ENCODE measurements around the gene PACRG.
"Not testable (repeated sequence)": the region's sequence is repeated elsewhere in the genome, so short reads cannot be mapped to it uniquely, and the experiment has no call there.

Gene PACRG

GRCh38 chr6:162942866-162943265 is 215.1 kb downstream of the PACRG start:
- DNase-seq (ENCODE audit: low spot score): no peak

DNA sequence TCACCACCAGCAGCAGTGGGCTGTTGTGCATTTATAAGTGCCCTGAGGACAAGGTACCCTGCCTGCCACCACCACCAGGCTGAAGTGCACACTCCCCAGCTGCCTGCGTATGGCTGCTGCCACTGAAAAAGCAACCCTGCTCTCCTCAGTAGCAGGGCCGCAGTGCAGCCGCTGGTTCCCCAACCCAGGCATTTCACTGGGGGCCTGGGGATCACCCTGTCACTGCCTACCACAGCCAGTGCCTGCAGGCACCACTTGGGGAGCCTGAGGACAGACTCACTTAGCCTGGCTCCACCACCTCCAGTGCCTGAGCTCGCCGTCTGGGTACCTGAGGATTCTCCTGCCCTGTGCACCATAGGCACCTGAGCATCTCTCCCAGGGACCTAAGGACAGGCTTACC is 215.6 kb downstream of the PACRG start:
- no peak for DNase-seq (ENCODE audit: low spot score)

- peak; percentile 23 for DNase-seq (ENCODE audit: low spot score)
Measured at GRCh38 chr6:162951164-162951743, 223.5 kb downstream of the PACRG start.

DNA sequence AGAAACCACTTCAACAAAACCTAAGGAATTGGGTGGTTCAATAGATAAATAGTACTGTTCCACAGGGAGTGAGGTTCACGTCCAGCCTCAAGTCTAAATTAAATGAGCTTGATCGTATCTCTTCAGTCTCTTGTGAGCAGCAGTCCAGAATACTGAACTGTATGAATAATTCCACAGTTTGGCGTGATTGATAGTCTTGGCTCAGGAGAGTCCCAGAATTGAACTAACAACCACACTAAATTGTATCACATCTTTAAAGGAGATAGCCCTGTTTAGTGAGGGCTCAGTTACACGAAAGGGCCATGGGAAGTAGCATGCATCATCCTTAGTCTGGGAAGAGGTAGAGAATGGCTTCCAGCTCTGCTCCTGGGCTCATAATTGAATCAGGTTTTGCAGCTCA is 224.6 kb downstream of the PACRG start:
- no peak for DNase-seq (ENCODE audit: low spot score)

DNA sequence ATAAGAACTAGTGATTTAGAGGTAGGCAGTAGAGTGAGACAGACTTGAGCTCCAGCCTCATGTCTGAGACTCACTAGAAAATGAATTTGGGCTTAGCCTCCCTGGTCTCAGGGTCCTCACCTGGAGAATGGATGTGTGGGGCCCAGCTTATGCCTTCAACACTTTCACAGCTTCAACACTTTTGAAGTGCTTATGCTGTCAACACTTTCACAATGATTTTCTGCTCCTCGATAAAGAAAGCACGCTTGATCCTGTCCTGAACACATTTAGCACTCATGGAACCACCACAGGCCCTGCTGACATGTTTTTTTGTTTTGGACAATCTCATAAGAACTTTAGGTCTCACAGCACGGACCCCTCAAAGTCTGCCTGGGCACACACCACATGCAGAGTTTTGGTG is 229.3 kb downstream of the PACRG start:
- no peak for DNase-seq (ENCODE audit: low spot score)

DNA sequence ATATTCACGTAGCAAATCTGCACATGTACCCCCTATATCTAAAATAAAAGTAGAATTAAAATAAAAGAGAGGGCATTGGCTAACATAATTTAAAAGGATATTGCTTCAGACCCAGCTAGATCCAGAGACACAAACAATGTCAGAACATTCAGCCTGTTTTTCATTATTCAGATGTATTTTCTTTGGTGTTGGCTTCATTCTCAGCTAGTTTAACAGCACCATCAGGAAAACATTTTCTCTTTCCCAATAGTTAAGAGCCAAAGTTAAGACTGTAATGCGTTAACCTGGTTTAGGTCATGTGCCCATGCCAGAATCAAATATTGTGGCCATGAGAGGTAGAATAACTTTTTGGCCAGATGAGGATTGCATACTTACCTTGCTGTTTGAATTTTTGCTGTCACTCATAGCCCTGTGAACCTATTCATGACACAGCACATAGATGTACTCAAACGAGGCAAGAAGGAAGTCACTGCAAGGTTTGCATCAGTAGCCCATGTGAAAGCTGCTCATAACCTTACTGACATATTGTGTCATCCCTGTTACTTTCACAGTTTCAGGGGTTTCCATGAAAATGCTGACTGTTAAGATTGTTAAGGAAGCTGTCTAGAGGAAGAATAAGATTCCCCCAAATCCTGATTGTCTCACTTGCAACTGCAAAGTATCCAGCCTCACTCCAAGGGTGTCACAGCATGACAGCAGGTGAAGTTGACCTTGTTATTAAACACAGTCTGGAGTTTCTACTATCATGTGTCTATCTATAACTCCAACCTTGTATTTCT is 233.1 kb downstream of the PACRG start:
- no peak for DNase-seq (ENCODE audit: low spot score)

DNA sequence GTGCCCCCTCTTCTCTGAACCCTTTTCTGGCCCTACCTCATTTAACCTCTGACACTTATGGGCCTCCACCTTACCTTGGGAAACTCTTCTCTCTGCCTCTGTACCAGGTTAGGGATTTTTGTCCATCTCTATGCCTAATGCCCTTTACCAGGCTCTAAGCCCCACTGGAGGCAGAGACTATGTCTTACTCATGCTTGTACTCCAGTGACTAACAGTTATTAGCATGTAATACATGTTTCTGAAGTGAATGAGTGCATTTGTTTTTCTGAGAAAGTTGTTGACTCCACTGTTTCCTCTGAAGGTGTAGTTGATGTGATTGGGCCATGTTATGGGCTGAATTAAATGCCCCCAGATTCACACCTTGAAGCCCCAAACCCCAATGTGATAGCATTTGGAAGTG is 234.3 kb downstream of the PACRG start:
- DNase-seq (ENCODE audit: low spot score): no peak

DNA sequence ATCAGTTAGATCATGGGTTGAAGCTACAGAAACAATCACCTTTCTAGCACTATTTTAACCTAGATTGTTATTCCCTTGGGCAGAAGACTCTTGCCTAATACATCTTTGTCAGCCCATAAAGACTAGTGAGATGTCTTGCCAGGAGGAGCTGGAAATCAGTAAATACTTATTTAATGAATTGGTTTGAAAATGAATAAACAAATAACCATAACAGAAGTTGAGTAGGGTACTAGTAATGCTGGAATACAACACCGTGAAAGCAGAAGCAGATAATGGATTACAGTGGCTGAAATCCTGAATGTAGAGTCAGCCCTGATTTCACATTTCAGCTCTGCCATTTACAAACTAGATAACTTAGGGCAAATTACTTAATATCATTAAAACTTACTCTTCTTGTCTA is 236.1 kb downstream of the PACRG start:
- DNase-seq (ENCODE audit: low spot score): no peak

DNA sequence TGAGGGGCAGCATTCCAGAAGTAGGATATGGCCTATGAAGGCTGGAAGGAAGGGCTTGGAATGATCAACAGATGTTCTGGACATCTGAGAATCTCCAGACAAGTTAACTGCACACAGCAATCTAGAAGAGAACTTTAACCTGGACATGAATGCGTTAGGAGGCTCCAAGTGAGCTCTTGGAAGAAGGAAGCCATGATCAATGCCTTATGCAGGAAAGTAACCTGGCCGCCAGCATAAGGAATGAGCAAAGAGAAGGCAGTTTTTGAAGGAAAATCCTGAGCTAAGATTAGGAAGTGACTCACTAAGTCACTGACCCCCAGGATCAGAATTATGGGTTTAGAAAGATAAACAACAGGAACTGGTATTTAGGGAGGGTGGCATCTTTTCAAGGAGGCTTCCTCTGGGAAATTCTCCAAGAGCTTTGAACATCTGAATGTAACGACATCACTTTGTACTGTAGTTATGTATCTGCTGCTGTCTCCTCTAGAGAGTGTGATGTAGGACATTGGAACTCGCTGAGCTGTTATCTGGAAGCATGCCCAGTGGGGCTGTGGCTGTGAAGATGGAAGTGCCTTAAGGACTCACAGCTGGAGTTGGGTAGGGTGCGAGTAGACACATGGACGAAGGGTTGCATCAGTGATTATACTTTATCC is 236.8 kb downstream of the PACRG start:
- no peak for DNase-seq (ENCODE audit: low spot score)

- no peak for DNase-seq (ENCODE audit: low spot score)
Measured at GRCh38 chr6:162965366-162965765, 237.6 kb downstream of the PACRG start.

GRCh38 chr6:162970246-162970645 is 242.5 kb downstream of the PACRG start:
- DNase-seq (ENCODE audit: low spot score): no peak

DNA sequence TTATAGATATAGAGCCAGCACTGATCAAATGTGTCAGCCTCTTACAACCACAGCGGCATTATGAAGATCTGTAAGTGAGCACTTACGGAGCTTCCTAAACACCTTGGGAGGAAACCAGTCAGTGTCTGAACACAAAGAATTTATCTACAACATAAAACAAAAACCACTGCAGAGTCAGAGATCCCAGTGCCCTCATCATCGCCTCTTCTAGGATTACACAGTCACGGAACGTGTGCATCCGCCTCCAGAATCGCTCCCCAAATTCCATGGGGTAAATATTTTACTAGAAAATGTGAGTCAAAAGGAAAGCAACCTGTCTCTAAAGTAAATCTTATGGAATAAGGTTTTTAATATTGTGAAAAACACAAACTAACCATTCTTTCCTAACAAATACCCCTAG is 243.6 kb downstream of the PACRG start:
- DNase-seq (ENCODE audit: low spot score): no peak

GRCh38 chr6:162973151-162973872 is 245.5 kb downstream of the PACRG start:
- no peak for DNase-seq (ENCODE audit: low spot score)

DNA sequence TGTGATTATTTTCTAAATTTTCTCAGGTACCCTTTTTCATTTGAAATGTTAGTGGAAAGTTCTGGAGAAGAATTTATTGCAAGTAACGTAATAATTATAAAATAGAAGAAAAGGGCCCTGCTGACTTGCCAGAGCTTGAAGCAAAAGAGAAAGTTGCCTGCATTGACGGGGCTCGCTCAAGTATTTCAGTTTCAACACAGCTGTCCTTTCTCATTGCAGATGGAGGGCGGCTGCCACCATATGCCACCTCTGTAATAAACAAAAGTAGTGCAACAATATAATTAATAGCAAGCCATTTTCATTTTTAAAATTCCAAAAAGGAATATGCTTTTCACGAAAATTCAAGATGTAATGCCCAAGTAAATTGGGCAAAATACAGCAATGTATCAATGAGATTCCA is 246.2 kb downstream of the PACRG start:
- DNase-seq (ENCODE audit: low spot score): no peak

GRCh38 chr6:162974685-162975084 is 246.9 kb downstream of the PACRG start:
- no peak for DNase-seq (ENCODE audit: low spot score)

DNA sequence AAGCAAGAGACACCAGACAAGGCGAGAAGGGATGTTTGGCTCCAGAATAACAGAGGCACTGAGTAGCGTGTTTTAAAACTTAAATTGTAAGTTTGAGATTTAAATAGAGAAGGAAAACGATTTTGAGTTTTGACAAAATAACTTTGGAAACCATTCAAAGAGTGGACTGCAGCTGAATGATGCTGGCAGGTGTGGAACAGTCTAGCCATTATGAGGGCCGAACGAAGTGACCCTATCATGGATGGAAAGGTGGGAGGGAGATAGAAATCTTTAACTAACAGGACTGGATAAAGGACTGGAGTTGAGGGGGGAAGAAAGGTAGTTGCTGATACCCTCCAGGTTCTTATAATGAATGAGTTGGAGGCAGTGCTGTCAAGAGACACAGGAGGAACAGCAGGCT is 248.4 kb downstream of the PACRG start:
- no peak for DNase-seq (ENCODE audit: low spot score)

DNA sequence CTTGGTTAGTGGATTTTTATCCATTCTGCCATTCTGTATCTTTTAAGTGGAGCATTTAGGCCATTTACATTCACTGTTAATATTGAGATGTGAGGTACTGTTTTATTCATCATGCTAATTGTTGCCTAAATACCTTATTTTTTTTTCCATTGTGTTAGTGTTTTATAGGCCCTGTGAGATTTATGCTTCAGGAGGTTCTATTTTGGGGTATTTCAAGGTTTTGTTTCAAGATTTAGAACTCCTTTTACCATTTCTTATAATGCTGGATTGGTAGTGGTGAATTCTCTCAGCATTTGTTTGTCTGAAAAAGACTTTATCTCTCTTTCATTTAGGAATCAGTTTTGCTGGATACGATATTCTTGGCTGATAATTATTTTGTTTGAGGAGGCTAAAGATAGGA is 255.5 kb downstream of the PACRG start:
- not testable (repeated sequence) for DNase-seq (ENCODE audit: low spot score)

- no peak for DNase-seq (ENCODE audit: low spot score)
Measured at GRCh38 chr6:162998777-162999176, 271.0 kb downstream of the PACRG start.

DNA sequence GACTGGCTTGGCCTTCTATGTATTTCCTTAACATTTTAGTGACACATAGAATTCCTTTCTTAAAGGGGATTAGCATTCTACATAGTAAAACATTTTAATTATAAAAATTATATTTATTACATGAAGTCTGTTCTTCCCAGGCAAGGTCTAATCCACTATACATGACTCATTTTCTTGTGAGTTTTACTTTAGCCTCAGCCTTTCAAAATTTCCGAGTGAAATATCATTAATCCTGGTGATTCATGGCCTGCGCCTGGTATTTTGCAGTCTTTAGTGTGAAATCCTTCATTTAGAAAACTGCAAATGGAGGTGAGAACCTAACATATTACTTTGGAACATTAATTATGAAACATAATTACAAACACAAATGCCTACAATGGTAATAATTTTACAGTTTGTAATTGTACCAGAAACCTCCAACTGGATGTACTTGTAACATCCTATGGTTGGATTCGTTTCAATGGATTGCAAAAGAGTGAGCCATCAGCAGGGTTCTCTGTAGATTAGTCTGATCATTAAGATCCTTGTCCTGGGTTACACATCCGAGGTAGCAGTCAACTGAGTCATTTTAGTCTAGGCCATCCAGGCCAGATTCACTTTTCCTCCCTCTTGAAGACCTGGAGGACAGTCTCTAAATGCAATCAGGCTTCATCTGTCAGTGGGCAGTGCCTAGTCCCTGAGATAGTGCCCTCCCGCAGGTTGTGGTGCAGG is 272.0 kb downstream of the PACRG start:
- no peak for DNase-seq (ENCODE audit: low spot score)

DNA sequence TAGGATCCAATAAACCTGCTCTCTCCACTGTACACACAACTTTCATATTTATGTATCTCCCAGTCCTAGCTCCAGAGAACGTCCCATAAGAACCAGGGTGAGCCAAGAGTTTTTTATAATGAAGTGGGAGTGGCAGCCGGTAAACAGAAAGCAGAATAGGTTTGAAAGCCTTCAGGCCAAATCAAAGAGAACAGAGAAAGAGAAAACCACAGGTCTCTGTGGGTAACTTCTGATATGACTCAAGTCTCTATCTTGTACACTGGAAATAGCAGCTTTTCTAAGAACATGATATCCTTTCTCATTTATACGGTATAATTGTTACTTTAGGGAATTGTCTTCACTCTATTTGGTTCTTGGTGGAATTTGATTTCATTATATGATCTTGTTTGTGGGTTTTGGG is 273.6 kb downstream of the PACRG start:
- no peak for DNase-seq (ENCODE audit: low spot score)

DNA sequence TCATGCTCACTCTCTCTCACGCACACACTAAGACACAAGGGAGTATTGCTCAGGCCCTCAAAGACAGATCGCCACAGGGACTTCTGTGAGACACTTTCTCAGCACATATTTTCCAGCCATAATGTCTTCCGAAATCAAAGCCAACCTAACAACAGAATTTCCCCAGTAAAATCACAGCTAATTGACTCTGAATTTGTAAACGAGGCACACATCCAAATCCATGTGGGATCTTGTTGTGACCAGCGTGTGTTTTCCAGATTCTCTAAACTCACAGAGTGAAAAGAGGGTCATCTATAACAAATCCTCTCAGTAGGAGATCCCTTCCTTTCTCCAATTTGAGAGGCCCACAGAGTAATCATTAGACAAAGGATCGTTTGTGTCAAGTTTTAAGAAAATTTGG is 280.4 kb downstream of the PACRG start:
- DNase-seq (ENCODE audit: low spot score): no peak

DNA sequence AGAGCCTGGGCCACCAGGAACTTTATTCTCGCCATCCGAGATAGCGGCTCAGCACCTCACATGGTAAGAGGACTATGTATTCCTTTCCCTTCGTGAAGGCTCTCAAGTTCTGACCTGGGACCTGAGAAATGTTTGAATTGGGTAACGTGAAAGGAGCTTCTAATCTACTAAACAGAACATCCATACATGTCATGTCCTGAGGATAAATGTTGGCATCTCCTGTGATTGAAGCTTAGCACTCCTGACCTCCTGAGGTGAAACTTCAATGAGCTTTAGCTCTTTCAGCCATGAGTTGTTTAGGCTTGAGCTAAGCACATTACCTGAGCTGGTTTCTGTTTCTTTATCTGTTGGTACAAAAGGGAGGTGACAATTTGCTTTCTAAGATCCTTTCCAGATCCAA is 280.9 kb downstream of the PACRG start:
- DNase-seq (ENCODE audit: low spot score): no peak
